HG03469 (cell line): ENCODE data around the gene CD6.

Experiments
- ATAC-seq: cut with Tn5 transposase; IDR thresholded peaks from one replicate; pipeline ENCODE4 v1.9.1; 2021; ENCODE audit warnings: mild to moderate bottlenecking, moderate library complexity, moderate number of reproducible peaks; ENCODE audit not compliant: unreplicated experiment

Gene CD6

DNA sequence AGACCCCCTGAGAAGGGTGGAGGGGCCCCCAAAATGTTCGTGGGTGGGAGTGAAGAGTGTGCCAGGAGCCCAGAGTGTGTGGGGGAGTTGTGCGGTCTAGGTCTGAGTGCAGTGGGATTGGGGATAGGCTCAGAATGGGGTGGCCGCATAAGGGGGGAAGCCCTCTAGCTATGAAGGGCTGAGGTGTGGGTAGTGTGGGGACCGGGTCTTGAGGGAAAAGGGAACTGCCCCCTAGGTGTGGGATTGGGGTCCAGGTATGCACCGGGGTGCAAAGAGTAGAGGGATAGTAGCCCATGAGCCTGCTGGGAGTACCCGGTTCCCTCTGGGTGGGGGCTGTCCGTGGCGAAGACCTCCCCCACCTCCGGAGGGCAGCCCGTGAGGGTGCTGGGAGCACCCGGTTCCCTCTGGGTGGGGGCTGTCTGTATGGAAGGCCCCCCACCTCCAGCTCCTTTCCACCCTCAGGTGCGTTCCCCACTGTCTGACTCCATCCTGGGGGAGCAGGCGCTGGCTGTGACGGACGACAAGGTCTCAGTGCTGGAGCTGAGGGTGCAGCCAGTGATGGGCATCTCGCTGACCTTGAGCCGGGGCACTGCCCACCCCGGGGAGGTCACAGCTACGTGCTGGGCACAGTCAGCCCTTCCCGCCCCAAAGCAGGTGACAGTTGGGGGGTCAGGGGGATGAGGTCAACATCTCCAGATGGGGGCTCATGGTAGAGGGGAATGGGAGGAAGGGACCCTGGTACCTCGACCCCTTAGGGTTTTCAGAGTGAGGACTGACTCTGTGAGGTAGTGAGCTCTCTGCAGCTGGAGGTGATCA lies 36.5 kb upstream of the CD6 start:
- ATAC-seq, result no peak

- ATAC-seq, result no peak
Measured at GRCh38 chr11:60935676-60936442, 35.6 kb upstream of the CD6 start.

DNA sequence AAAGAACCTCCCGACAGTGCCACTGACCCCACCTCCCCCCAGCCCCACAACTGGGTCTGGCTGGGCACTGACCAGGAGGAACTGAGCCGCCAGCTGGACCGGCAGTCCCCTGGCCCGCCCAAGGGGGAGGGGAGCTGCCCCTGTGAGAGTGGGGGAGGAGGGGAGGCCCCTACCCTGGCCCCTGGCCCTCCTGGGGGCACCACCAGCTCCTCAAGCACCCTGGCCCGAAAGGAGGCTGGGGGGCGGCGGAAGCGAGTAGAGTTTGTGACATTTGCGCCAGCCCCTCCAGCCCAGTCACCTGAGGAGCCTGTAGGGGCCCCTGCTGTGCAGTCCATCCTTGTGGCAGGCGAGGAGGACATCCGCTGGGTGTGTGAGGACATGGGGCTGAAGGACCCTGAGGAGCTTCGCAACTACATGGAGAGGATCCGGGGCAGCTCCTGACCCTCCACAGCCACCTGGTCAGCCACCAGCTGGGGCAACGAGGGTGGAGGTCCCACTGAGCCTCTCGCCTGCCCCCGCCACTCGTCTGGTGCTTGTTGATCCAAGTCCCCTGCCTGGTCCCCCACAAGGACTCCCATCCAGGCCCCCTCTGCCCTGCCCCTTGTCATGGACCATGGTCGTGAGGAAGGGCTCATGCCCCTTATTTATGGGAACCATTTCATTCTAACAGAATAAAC lies 34.9 kb upstream of the CD6 start:
- no peak for ATAC-seq

DNA sequence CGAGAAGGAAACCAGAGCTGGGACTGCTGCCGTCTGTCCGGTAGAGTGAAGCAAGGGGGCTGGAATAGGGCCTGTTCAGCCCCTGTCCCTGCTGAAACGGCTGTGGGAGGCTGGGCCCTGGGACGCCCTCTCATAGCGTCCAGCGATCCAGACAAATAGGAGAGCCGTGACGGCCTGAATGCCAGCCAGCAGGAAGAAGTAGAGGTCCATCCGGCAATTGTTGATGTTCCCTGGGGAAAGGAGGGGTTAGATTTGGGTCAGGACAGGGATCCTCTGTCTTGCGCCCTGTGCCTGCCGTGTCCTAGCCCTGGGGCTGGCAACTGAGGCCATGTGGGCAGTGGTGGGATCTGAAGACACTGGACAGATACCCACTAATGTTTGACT lies 34.3 kb upstream of the CD6 start:
- ATAC-seq, result no peak

DNA sequence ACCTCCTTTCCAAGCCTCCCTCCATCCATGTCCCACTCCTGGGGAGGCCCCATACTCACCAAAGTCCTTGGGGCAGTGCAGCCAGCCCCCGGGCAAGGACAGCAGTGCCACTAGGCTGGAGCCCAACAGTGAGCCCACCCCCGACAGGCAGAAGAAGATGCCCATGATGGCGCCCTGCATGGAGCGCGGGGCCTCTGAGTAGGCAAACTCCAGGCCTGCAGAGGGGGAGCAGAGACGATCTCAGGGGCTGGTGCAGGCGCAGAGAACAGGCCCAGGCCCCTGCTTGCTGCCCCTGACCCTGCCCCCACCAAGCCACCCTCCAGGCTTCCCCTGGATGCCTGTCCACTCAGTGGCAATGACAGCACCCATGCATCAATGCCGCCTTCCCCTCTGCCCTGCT lies 33.7 kb upstream of the CD6 start:
- ATAC-seq, result no peak

GRCh38 chr11:60938500-60938899 lies 33.0 kb upstream of the CD6 start:
- ATAC-seq, result no peak

DNA sequence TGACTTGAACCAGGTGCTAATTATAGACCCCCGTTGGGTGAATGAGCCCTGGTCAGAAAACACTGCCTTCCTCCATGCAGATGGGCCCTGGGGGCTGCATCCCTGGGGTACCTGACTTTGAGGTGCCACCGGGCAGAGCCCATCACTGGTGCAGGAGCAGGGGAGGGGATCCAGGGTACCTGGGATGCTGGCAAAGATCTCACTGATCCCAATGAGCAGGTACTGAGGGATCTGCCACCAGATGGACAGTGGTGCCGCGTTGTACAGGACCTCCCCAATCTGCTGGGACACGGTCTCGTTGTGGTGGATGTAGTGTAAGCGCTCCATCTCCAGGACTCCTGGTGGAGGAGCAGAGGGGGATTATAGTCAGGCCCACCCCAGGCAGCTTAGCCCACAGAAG lies 32.2 kb upstream of the CD6 start:
- no peak for ATAC-seq

DNA sequence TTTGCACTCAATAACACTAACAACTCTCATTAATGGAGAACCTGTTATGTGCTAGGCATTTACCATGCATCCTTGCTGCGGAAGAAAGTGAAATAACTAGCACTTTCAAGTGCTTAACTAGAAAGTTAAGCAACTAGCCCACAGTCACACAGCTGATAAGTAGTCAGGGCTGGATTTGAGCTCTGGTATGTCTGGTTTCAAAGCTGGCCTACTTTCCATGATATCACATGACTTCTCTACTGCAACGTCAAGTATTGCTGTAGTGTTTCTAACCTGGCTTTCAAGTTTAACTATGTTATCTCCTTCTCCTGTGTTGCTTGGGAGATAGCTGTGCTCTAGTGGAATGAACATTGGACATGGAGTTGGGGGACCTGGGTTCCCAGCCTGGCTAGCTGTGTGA lies 31.6 kb upstream of the CD6 start:
- ATAC-seq, result no peak

GRCh38 chr11:60941371-60942119 lies 29.9 kb upstream of the CD6 start:
- no peak for ATAC-seq

- no peak for ATAC-seq
Measured at GRCh38 chr11:60942219-60942618, 29.3 kb upstream of the CD6 start.

DNA sequence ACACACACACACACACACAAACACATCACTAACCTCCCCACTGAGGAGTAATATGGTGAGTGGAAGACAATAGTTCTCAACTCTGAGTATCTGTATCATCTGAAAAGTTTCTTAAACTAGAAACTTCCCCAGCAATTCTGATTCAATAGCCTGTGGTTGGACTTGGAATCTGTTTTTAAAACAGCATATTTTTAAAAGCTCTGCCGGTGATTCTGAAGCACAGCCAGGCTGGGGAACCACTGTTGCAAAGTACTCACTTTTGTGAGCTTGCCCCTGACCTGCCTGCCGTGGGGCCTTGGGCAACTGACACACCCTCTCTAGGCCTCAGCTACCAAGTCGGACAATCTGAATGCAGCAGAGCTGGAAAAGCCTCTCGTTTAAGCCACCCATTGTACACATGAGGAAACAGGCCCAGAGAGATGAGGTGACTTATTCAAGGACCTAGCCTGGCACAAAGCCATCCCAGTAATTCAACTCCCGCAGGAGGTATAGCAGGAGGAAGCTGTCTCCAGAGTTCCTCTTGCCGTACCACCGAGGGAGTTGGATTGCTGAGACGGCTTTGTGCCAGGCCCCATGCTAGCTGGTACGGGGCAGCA lies 28.4 kb upstream of the CD6 start:
- ATAC-seq, result no peak

GRCh38 chr11:60944490-60945294 lies 26.8 kb upstream of the CD6 start:
- ATAC-seq, result no peak

DNA sequence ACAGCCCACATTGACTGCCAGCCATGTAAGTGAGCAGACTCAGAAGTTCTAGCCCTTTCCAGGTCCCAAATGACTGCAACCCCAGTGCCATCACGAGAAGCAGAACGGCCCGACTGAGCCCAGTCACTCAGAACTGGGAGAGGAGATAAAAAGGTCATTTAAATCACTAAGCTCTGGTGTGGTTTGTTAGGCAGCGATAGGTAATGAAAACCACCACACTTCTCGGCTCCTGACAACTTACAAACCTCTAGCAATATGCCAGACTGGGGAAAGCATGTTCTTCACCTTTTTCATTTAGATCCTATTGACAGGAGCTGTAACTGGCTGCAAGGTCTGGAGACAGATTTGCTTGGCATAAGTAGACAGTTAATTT lies 26.2 kb upstream of the CD6 start:
- no peak for ATAC-seq

DNA sequence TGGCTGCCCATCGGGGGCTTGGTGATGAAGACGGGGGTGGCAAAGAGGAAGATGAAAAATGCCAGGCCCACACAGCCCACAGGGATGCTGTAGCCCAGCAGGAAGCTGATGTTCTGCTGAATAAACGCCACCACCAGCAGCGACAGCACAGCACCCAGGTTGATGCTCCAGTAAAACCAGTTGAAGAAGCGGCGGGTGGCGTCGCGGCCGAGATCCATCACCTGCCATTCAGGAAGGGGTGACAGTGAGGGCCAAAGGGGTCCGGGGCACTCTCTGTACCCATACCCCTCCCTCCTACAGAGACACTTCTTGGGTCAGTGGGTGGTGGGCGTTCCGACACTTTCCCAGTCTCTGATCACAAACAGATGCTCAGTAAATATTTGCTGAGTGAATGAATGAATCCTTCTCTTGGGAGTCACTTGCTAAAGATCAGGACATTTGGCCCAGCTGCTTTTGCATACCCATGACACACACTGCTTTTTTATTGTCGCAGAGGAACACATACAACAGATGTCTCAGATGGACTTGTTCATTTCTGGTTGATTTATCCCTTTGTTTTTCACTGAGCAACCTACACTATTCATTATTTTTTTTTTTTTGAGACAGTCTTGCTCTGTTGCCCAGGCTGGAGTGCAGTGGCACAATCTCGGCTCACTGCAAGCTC lies 24.7 kb upstream of the CD6 start:
- no peak for ATAC-seq

DNA sequence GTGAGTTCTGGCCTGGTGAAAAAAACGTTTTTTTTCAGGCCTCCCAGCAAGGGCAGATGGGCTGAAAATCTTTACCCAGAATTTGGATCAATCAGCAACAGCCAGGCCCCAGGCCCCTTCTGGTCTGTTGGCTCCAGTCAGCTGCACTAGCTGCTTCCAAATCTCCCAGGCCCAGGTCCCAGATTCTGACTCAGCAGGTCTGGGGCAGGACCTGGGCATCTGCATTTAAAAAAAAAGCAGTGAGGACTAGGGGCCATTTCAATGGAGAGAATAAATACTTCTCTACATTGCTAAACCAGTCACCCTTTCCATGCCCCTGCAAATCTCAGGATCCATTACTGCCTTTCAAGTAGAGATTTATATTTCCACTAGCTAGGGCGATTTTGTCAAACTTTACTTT lies 23.8 kb upstream of the CD6 start:
- no peak for ATAC-seq

DNA sequence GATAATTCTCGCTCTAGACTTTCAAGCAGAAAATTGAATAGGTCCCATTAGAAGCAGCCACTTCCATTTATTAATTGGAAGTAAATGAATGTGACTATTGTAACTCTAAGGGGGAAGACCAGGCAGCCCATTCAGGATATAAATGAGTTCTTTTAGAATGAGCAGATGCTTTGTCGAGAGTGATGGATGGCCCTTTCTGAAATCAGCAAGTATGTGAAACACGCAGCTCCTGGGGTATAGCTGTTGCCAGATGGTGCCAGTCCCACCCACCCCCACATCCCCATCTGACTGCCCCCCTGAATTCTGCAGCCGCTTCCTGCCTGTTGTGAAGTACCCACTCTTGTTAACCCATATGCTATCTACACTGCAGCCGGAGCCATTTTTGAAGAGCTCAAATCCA lies 23.2 kb upstream of the CD6 start:
- no peak for ATAC-seq

GRCh38 chr11:60950024-60950423 lies 21.5 kb upstream of the CD6 start:
- ATAC-seq, result no peak

- ATAC-seq, result no peak
Measured at GRCh38 chr11:60950933-60951605, 20.4 kb upstream of the CD6 start.

DNA sequence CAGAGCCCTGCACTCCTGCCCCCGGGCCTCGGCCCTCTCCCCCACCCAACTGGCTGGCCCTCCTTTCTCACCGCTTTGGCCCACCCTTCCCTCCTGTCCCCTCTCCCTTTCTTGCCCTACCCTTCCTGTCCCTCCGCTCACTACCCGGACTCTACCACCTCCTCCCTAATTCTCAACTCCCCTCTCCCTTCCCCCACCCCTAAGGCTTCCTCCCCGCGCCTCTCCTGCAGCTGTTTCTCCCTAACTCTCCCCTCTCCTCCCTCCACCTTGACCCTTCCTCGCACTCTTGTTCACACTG lies 19.9 kb upstream of the CD6 start:
- ATAC-seq, result no peak
